IMR-90 (cell line): Measurements from ENCODE around the gene CMIP. TPM values are rescaled to one million over a fixed set of nuclear protein-coding genes. Genes with fewer than 3 reads are reported as not detected.

Experiments
- ATAC-seq: fragments of 200-7000 bp; cut with Tn5 transposase; 2 replicates; pipeline ENCODE4 v1.9.1; 2020; ENCODE audit warnings: low read depth, mild to moderate bottlenecking, moderate library complexity
- BruUV-seq: library from RNA; stranded (reverse); fragments of 400-500 nt; replicated peaks from 2 replicates; lab custom pipeline; 2021; lab: Mats Ljungman, UMichigan
- CTCF ChIA-PET: fragments of 300-600 bp; formaldehyde crosslinking; extraction: SDS; loops from one replicate; lab custom pipeline; 2021; ENCODE audit warnings: antibody characterized with exemption; lab: Yijun Ruan, JAX
- POLR2A ChIA-PET: fragments of 300-600 bp; sonication (Branson Sonifier 250); formaldehyde crosslinking; loops from one replicate; lab custom pipeline; 2022; ENCODE audit warnings: antibody characterized with exemption; ENCODE audit not compliant: unreplicated experiment; lab: Charles Lee
- DNase-seq: peaks from one replicate; pipeline ENCODE4 v3.0.0; 2013
- H2AFZ ChIP-seq: replicated peaks from 2 replicates; pipeline ENCODE3; 2013; ENCODE audit warnings: low read length, mild to moderate bottlenecking; ENCODE audit not compliant: poor library complexity
- H2AK5ac ChIP-seq: 2 replicates; pipeline ENCODE4 v1.6.1; 2013; ENCODE audit warnings: low read depth, low read length, inconsistent platforms
- H2AK9ac ChIP-seq: replicated peaks from 2 replicates; pipeline ENCODE3; 2013; ENCODE audit warnings: mild to moderate bottlenecking, low read depth, low read length, moderate library complexity; ENCODE audit not compliant: poor library complexity
- H2BK120ac ChIP-seq: 2 replicates; pipeline ENCODE4 v1.6.1; 2013; ENCODE audit warnings: low read depth, low read length, inconsistent platforms
- H2BK15ac ChIP-seq: 3 replicates; pipeline ENCODE4 v1.6.1; 2013; ENCODE audit warnings: low read depth, low read length, inconsistent platforms
- H2BK20ac ChIP-seq: 2 replicates; pipeline ENCODE4 v1.6.1; 2013; ENCODE audit warnings: low read depth, mild to moderate bottlenecking, inconsistent platforms, low read length, moderate library complexity
- H2BK5ac ChIP-seq: 2 replicates; pipeline ENCODE4 v1.6.1; 2013; ENCODE audit warnings: mild to moderate bottlenecking, low read depth, low read length, inconsistent platforms; ENCODE audit not compliant: poor library complexity, severe bottlenecking
- H3K14ac ChIP-seq: replicated peaks from 2 replicates; pipeline ENCODE4 v1.6.1; 2013; ENCODE audit warnings: low read depth, low read length, inconsistent platforms
- H3K18ac ChIP-seq: 2 replicates; pipeline ENCODE4 v1.6.1; 2013; ENCODE audit warnings: low read depth, low read length, control low read depth
- H3K23ac ChIP-seq: 2 replicates; pipeline ENCODE4 v1.6.1; 2013; ENCODE audit warnings: low read depth, low read length, inconsistent platforms
- H3K27ac ChIP-seq: 2 replicates; pipeline ENCODE4 v1.5.1; 2013; ENCODE audit warnings: mild to moderate bottlenecking, control low read depth, low read length; ENCODE audit not compliant: insufficient read depth
- H3K27me3 ChIP-seq: 2 replicates; pipeline ENCODE4 v1.6.1; 2013; ENCODE audit warnings: low read length; ENCODE audit not compliant: control insufficient read depth, insufficient read depth
- H3K36me3 ChIP-seq: 2 replicates; pipeline ENCODE4 v1.6.1; 2013; ENCODE audit warnings: low read length, mixed read lengths; ENCODE audit not compliant: control insufficient read depth, insufficient read depth
- H3K4ac ChIP-seq: 2 replicates; pipeline ENCODE4 v1.6.1; 2013; ENCODE audit warnings: low read depth, low read length, inconsistent platforms
- H3K4me1 ChIP-seq: 2 replicates; pipeline ENCODE4 v1.6.1; 2013; ENCODE audit warnings: low read length, mixed read lengths; ENCODE audit not compliant: control insufficient read depth, insufficient read depth
- H3K4me2 ChIP-seq: 2 replicates; pipeline ENCODE4 v1.6.1; 2013; ENCODE audit warnings: low read depth, mild to moderate bottlenecking, control low read depth, low read length, moderate library complexity
- H3K4me3 ChIP-seq: 2 replicates; pipeline ENCODE4 v1.5.1; 2013; ENCODE audit warnings: low read depth, mild to moderate bottlenecking, control low read depth, low read length, moderate library complexity; ENCODE audit not compliant: insufficient read depth
- H3K56ac ChIP-seq: 2 replicates; pipeline ENCODE4 v1.6.1; 2013; ENCODE audit warnings: low read length, inconsistent platforms; ENCODE audit not compliant: insufficient read depth; ENCODE audit errors: extremely low read depth
- H3K79me1 ChIP-seq, 2 experiments: 2 replicates each; pipeline ENCODE4 v1.6.1; 2013; ENCODE audit warnings: low read length in 2 of 2, inconsistent platforms in 1 of 2, low read depth in 1 of 2
- H3K9ac ChIP-seq: 2 replicates; pipeline ENCODE4 v1.6.1; 2013; ENCODE audit warnings: low read depth, low read length, control low read depth
- H3K9me1 ChIP-seq: 2 replicates; pipeline ENCODE4 v1.6.1; 2013; ENCODE audit warnings: low read length, inconsistent platforms; ENCODE audit not compliant: insufficient read depth
- H3K9me3 ChIP-seq: 2 replicates; pipeline ENCODE4 v1.6.1; 2013; ENCODE audit warnings: low read length; ENCODE audit not compliant: control insufficient read depth, insufficient read depth
- H4K20me1 ChIP-seq: 2 replicates; pipeline ENCODE4 v1.6.1; 2013; ENCODE audit warnings: low read length, inconsistent platforms; ENCODE audit not compliant: insufficient read depth
- H4K5ac ChIP-seq: 2 replicates; pipeline ENCODE4 v1.6.1; 2013; ENCODE audit warnings: mild to moderate bottlenecking, low read depth, low read length, control low read depth
- H4K8ac ChIP-seq, 2 experiments: 2 replicates each; pipeline ENCODE4 v1.6.1; 2013; ENCODE audit warnings: low read depth in 2 of 2, low read length in 2 of 2, control low read depth in 1 of 2, inconsistent platforms in 1 of 2
- H4K91ac ChIP-seq: 2 replicates; pipeline ENCODE4 v1.6.1; 2013; ENCODE audit warnings: low read depth, low read length, inconsistent platforms; ENCODE audit not compliant: insufficient read depth
- CEBPB ChIP-seq: IDR thresholded peaks from 2 replicates; pipeline ENCODE4 v1.6.1; 2012; ENCODE audit warnings: low read depth, low read length, improper control_type of control experiment
- FOS ChIP-seq: fragments of 150-350 bp; IDR thresholded peaks from 2 replicates; pipeline ENCODE4 v1.6.1; 2016; ENCODE audit warnings: low read depth, low read length
- MAZ ChIP-seq: IDR thresholded peaks from 2 replicates; pipeline ENCODE4 v1.6.1; 2012; ENCODE audit warnings: low read depth, mild to moderate bottlenecking, low read length, improper control_type of control experiment, moderate library complexity, borderline replicate concordance
- WGBS, 2 experiments: methylation state at CpG; one replicate each; pipeline versions ENCODE4 v1.1.5 to v1.1.7; 2013; ENCODE audit warnings: missing lambda C conversion rate in 2 of 2; ENCODE audit not compliant: insufficient read length in 1 of 2; ENCODE audit errors: extremely low coverage in 2 of 2; 5-methylcytosine and 5-hydroxymethylcytosine counted together
- dilution Hi-C: fragments of 300-500 bp; cut with HindIII; formaldehyde crosslinking; loops from one replicate; pipeline ENCODE4 v1.14.3; 2018; ENCODE audit warnings: low sequenced_read_pairs; ENCODE audit not compliant: unreplicated experiment
- in situ Hi-C: fragments of 300-500 bp; cut with MboI; formaldehyde crosslinking; loops from 3 replicates; pipeline ENCODE4 v1.14.3; 2019; ENCODE audit warnings: low sequenced_read_pairs, inconsistent platforms, mixed read lengths
- intact Hi-C: fragments of 100-400 bp; cut with micrococcal nuclease; formaldehyde crosslinking; loops from 2 replicates; pipeline ENCODE4 v1.10.0; 2022
- polyA plus RNA-seq, 3 experiments: library from polyadenylated mRNA; depleted of rRNA; stranded (reverse); fragments of >200 nt; gene quantifications; 2 replicates each; pipeline ENCODE4 v1.2.3, GENCODE V29; 2012; ENCODE audit warnings: low replicate concordance in 1 of 3
- total RNA-seq: library from RNA; depleted of rRNA; stranded (reverse); fragments of >200 nt; gene quantifications from 2 replicates; pipeline ENCODE4 v1.2.3, GENCODE V29; 2012

The CMIP gene
- total and polyA plus RNA-seq, 2 of the 4 experiments (the other 2 are of a cell fraction) = 3.2 to 11.6 TPM

DNA sequence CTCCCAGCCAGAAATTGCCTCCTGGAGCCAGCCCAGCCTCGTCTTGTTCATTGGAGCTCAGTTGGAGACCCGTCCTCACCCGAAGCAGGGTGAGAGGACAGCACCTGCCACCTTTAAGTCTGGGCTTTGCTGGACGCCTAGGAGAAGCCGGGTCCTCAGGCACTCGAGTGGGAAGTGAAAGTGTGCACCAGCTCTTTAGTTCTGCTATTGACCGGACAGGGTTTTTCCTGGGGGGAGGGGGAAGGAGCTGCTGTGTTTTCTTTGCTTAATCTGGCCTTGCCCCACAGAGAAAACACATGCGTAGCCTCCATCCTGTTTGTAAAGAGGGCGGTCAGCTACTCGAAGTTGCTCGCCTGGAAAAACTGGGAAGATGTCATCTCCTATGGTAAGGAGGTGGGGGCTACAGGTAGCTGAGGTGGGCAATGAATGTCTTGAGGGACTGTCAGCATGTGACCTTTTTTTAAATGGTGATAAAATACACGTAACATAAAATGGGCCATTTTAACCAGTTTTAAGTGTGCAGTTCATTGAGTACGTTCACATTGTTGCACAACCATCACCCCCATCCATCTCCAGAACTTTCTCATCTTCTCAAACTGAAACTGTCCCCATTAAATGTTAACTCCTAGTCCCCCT, 34.4 kb downstream of the CMIP start:
- dilution Hi-C loops (no loop called here), in situ Hi-C loops (no loop called here), intact Hi-C loops (no loop called here)
- Histone ChIP-seq H3K4ac (no peak overlapping the region), H3K27me3 (no peaks in the 10 kb centered on the region), H4K8ac (no peak overlapping the region), H3K79me1 (peaks cover 46 to 77% of the 10 kb centered on the region in 2 experiments), H3K27ac (no peak overlapping the region), H4K91ac (no peak overlapping the region), H2AK5ac (no peak overlapping the region), H2AFZ (no peak overlapping the region), H3K23ac (no peak overlapping the region), H3K9me1 (peaks cover 27% of the 10 kb centered on the region), H3K36me3 (no peaks in the 10 kb centered on the region), H3K18ac (no peak overlapping the region), H3K4me2 (no peak overlapping the region), H3K4me1 (peaks cover 23% of the 10 kb centered on the region), H3K4me3 (no peak overlapping the region), H3K56ac (no peak overlapping the region), H4K5ac (no peak overlapping the region), H2BK5ac (no peak overlapping the region), H3K9me3 (no peaks in the 10 kb centered on the region), H2BK120ac (no peak overlapping the region), H3K9ac (no peak overlapping the region), H3K14ac (no peak overlapping the region), H2AK9ac (no peak overlapping the region), H2BK20ac (no peak overlapping the region), H2BK15ac (no peak overlapping the region), H4K20me1 (peaks cover 63% of the 10 kb centered on the region)
- TF ChIP-seq FOS = no peak
- peak; percentile 46; the same call in 1 of the 2 replicates for TF ChIP-seq CEBPB
- no peak for TF ChIP-seq MAZ
- no TSS peak for BruUV-seq
- CTCF ChIA-PET = no interaction called here
- POLR2A ChIA-PET = no interaction called here
- DNase-seq = no peak
- 77% methylated on average over 10 of the region's 13 CpGs; no CpG with 5 or more reads in 1 of the 2 experiments for WGBS, 2 experiments
- ATAC-seq = no peak
